ENCODE data around the gene GNL1. TPM values are rescaled to one million over a fixed set of nuclear protein-coding genes. Genes with fewer than 3 reads are reported as not detected.

Gene GNL1
- total and polyA plus RNA-seq, 12 donors: 17.3 to 34.1 (median 20.1) TPM

DNA sequence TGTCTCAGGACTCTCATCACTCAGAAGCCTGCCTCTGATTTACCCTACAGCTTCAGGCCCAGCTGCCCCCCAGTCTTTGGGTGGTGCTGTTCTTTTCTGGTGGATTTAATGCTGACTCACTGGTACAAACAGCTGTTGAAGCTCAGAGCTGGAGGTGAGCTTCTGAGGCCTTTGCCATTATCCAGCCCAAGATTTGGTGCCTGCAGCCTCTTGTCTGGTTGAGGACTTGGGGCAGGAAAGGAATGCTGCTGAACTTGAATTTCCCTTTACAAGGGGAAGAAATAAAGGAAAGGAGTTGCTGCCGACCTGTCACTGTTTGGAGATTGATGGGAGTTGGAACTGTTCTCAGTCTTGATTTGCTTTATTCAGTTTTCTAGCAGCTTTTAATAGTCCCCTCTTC is 34.7 kb upstream of the GNL1 start:
- TF ChIP-seq, protein P1, sequence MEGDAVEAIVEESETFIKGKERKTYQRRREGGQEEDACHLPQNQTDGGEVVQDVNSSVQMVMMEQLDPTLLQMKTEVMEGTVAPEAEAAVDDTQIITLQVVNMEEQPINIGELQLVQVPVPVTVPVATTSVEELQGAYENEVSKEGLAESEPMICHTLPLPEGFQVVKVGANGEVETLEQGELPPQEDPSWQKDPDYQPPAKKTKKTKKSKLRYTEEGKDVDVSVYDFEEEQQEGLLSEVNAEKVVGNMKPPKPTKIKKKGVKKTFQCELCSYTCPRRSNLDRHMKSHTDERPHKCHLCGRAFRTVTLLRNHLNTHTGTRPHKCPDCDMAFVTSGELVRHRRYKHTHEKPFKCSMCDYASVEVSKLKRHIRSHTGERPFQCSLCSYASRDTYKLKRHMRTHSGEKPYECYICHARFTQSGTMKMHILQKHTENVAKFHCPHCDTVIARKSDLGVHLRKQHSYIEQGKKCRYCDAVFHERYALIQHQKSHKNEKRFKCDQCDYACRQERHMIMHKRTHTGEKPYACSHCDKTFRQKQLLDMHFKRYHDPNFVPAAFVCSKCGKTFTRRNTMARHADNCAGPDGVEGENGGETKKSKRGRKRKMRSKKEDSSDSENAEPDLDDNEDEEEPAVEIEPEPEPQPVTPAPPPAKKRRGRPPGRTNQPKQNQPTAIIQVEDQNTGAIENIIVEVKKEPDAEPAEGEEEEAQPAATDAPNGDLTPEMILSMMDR (IDR thresholded peaks at IDR 0.05): no peak
- ATAC-seq (peak in 1 of 8 donors; percentile 34), DNase-seq (no peak)
- Histone ChIP-seq H3K4me1 (no peaks in the 10 kb centered on the region), H3K9me3 (no peaks in the 10 kb centered on the region), H3K27me3 (no peaks in the 10 kb centered on the region), H3K27ac (no peak overlapping the region), H3K36me3 (peaks cover 0 to 95% (median 53%) of the 10 kb centered on the region in 9 donors), H3K4me3 (no peak overlapping the region)
- WGBS, 2 donors: 57 to 59% methylated on average over 1 of the region's 1 CpG
- intact Hi-C loops (cut with DNase I): loop anchor here in 3 of 10 donors (5.0 to 10.0 kb wide), 2 partner anchors 106 to 109 kb away; partner anchors contain the start of gene HLA-E (in 1 of the 3)

DNA sequence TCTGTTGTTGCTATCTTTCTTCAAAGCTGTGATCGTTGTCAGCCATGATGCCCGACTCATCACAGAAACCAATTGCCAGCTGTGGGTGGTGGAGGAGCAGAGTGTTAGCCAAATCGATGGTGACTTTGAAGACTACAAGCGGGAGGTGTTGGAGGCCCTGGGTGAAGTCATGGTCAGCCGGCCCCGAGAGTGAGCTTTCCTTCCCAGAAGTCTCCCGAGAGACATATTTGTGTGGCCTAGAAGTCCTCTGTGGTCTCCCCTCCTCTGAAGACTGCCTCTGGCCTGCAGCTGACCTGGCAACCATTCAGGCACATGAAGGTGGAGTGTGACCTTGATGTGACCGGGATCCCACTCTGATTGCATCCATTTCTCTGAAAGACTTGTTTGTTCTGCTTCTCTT is 34.2 kb upstream of the GNL1 start:
- Histone ChIP-seq H3K27me3 (no peaks in the 10 kb centered on the region), H3K27ac (no peak overlapping the region), H3K4me3 (no peak overlapping the region), H3K9me3 (no peaks in the 10 kb centered on the region), H3K36me3 (peaks cover 0 to 100% (median 58%) of the 10 kb centered on the region in 9 donors), H3K4me1 (no peaks in the 10 kb centered on the region)
- TF ChIP-seq, protein P1 (IDR thresholded peaks at IDR 0.05): no peak
- ATAC-seq (peak in 2 of 8 donors; percentile 17 to 26), DNase-seq (no peak)
- intact Hi-C loops (cut with DNase I): loop anchor here in 3 of 10 donors (5.0 to 10.0 kb wide), 2 partner anchors 106 to 108 kb away; partner anchors contain the start of gene HLA-E (in 1 of the 3)
- WGBS, 2 donors: 76 to 83% methylated on average over 8 of the region's 8 CpGs

DNA sequence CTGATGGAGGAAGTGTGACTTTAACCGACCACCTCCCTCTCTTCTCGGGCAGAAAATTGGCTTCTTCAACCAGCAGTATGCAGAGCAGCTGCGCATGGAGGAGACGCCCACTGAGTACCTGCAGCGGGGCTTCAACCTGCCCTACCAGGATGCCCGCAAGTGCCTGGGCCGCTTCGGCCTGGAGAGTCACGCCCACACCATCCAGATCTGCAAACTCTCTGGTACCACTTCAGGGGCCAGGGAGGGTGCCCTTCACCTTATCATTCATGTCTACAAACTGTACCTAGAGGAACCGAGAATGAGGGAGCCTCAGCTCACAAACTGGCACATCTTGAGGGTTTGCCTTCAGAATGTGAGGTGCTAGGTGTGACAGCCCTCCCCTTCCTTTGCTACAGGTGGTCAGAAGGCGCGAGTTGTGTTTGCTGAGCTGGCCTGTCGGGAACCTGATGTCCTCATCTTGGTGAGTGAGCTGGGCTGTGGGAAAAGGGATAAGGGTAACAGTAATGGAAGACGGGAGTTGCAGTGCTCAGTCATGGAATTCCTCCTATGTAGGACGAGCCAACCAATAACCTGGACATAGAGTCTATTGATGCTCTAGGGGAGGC is 33.6 kb upstream of the GNL1 start:
- H3K4me3 ChIP-seq: no peak overlapping the region
- H3K36me3 ChIP-seq: peaks cover 0 to 100% (median 65%) of the 10 kb centered on the region in 9 donors
- DNase-seq (no peak), ATAC-seq (peak in 1 of 8 donors; percentile 14)
- H3K4me1 ChIP-seq: no peaks in the 10 kb centered on the region
- intact Hi-C loops (cut with DNase I): loop anchor here in 3 of 10 donors (5.0 to 10.0 kb wide), 2 partner anchors 105 to 108 kb away; partner anchors contain the start of gene HLA-E (in 1 of the 3)
- TF ChIP-seq, protein P1 (IDR thresholded peaks at IDR 0.05): no peak
- H3K27ac ChIP-seq: no peak overlapping the region
- WGBS, 2 donors: 93 to 94% methylated on average over 15 of the region's 15 CpGs
- H3K9me3 ChIP-seq: no peaks in the 10 kb centered on the region
- no peaks in the 10 kb centered on the region for H3K27me3 ChIP-seq

DNA sequence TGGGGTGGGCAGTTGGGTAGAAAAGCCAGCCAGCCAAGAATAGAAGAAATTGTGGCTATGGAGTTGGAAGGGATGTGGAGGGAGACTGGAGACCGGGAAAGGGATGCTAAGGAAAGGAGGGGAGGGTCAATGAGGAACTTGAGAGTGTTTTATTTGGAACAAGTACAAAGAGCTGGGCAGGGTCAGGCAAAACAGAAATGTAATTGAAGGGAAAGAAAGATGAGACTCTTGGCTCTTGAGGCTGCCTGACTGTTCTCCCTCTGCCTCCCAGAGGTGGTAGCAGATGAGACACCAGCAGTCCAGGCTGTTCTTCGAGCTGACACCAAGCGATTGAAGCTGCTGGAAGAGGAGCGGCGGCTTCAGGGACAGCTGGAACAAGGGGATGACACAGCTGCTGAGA is 27.6 kb upstream of the GNL1 start:
- Histone ChIP-seq H3K27ac (no peak overlapping the region), H3K4me1 (no peaks in the 10 kb centered on the region), H3K36me3 (peaks cover 15 to 100% (median 97%) of the 10 kb centered on the region in 9 donors), H3K4me3 (no peak overlapping the region), H3K27me3 (no peaks in the 10 kb centered on the region), H3K9me3 (no peaks in the 10 kb centered on the region)
- DNase-seq (no peak), ATAC-seq (no peak)
- WGBS, 2 donors: 89 to 94% methylated on average over 5 of the region's 5 CpGs
- TF ChIP-seq, protein P1 (IDR thresholded peaks at IDR 0.05): no peak
- intact Hi-C loops (cut with DNase I): no loop called here

All from heart right ventricle (tissue), 16 donors.